HepG2 (cell line): ENCODE results near the gene VPREB3. TPM values are rescaled to one million over a fixed set of nuclear protein-coding genes. Genes with fewer than 3 reads are reported as not detected.

Experiments used
- BORCS8-MEF2B ChIP-seq: sonication (generic); formaldehyde crosslinking; IDR thresholded peaks from 2 replicates; pipeline ENCODE4 v1.8.0; 2022; ENCODE audit warnings: mild to moderate bottlenecking, missing genetic modification reagents
- CBX1 ChIP-seq: IDR thresholded peaks from one replicate; pipeline ENCODE4 v1.6.1; 2016; ENCODE audit warnings: antibody characterized with exemption, low read depth
- CENPBD1 ChIP-seq: sonication (generic); formaldehyde crosslinking; IDR thresholded peaks from 2 replicates; pipeline ENCODE4 v1.8.0; 2022; ENCODE audit warnings: missing genetic modification reagents, low read depth, mild to moderate bottlenecking, borderline replicate concordance
- CHCHD3 ChIP-seq: sonication (generic); formaldehyde crosslinking; IDR thresholded peaks from 2 replicates; pipeline ENCODE4 v1.8.0; 2022; ENCODE audit warnings: mild to moderate bottlenecking, missing genetic modification reagents, moderate library complexity
- E2F1 ChIP-seq: sonication (generic); formaldehyde crosslinking; IDR thresholded peaks from 2 replicates; pipeline ENCODE4 v1.5.0; 2020; ENCODE audit warnings: missing genetic modification reagents
- GATAD1 ChIP-seq: IDR thresholded peaks from 2 replicates; pipeline ENCODE4 v1.6.1; 2016; ENCODE audit warnings: missing genetic modification reagents, missing compliant biosample characterization
- JDP2 ChIP-seq: sonication (generic); formaldehyde crosslinking; IDR thresholded peaks from 2 replicates; pipeline ENCODE4 v1.8.1; 2022; ENCODE audit warnings: missing genetic modification reagents, borderline replicate concordance
- KDM6A ChIP-seq: IDR thresholded peaks from 2 replicates; pipeline ENCODE4 v1.6.1; 2016; ENCODE audit warnings: low read depth
- LCORL ChIP-seq, 2 experiments: fragments of 450-650 bp in 1 of 2; sonication (generic) in 1 of 2; formaldehyde crosslinking in 1 of 2; IDR thresholded peaks; 2 replicates each; pipeline versions ENCODE4 v1.5.0 to v1.6.1; 2017 to 2020; ENCODE audit warnings: antibody characterized with exemption in 1 of 2, missing genetic modification reagents in 1 of 2
- MBNL3 ChIP-seq: fragments of 250-450 bp; sonication (Bioruptor Pico); conservative IDR thresholded peaks from 2 replicates; pipeline ENCODE4 v1.8.0; 2022; ENCODE audit warnings: mild to moderate bottlenecking, inconsistent platforms
- MLX ChIP-seq: IDR thresholded peaks from 2 replicates; pipeline ENCODE4 v1.6.1; 2016
- PBX3 ChIP-seq: sonication (generic); formaldehyde crosslinking; IDR thresholded peaks from 2 replicates; pipeline ENCODE4 v1.8.1; 2023; ENCODE audit warnings: missing genetic modification reagents, inconsistent platforms, borderline replicate concordance
- PHB2 ChIP-seq: fragments of 450-650 bp; IDR thresholded peaks from 2 replicates; pipeline ENCODE4 v1.6.1; 2018; ENCODE audit not compliant: partially characterized antibody
- PHF21A ChIP-seq: sonication (generic); formaldehyde crosslinking; IDR thresholded peaks from 2 replicates; pipeline ENCODE4 v1.5.0; 2020; ENCODE audit warnings: mild to moderate bottlenecking, missing genetic modification reagents
- RELA ChIP-seq: sonication (generic); formaldehyde crosslinking; IDR thresholded peaks from 2 replicates; pipeline ENCODE4 v1.4.0; 2020; ENCODE audit warnings: missing genetic modification reagents
- SIX1 ChIP-seq: sonication (generic); formaldehyde crosslinking; IDR thresholded peaks from 2 replicates; pipeline ENCODE4 v1.4.0; 2020; ENCODE audit warnings: missing genetic modification reagents, borderline replicate concordance
- SOX13 ChIP-seq, 3 experiments: fragments of 450-650 bp in 1 of 3; sonication (generic) in 1 of 3; formaldehyde crosslinking in 1 of 3; IDR thresholded peaks in 2 of 3; conservative IDR thresholded peaks in 1 of 3; 2 replicates each; pipeline versions ENCODE4 v1.5.0 to v1.6.1; 2016 to 2020; ENCODE audit warnings: antibody characterized with exemption in 1 of 3, mild to moderate bottlenecking in 1 of 3, missing compliant biosample characterization in 1 of 3, missing genetic modification reagents in 1 of 3, moderate library complexity in 1 of 3
- ZBTB21 ChIP-seq: sonication (generic); formaldehyde crosslinking; IDR thresholded peaks from 2 replicates; pipeline ENCODE4 v1.4.0; 2020; ENCODE audit warnings: missing genetic modification reagents
- ZBTB46 ChIP-seq: sonication (generic); formaldehyde crosslinking; IDR thresholded peaks from 2 replicates; pipeline ENCODE4 v1.4.0; 2020; ENCODE audit warnings: mild to moderate bottlenecking, missing genetic modification reagents, borderline replicate concordance
- ZNF790 ChIP-seq: sonication (generic); formaldehyde crosslinking; IDR thresholded peaks from 2 replicates; pipeline ENCODE4 v1.8.0; 2022; ENCODE audit warnings: missing genetic modification reagents, mild to moderate bottlenecking, borderline replicate concordance
- ZSCAN25 ChIP-seq: sonication (generic); formaldehyde crosslinking; IDR thresholded peaks from 2 replicates; pipeline ENCODE4 v1.8.0; 2022; ENCODE audit warnings: mild to moderate bottlenecking, missing genetic modification reagents
- polyA plus RNA-seq, 8 experiments: library from polyadenylated mRNA; depleted of rRNA in 3 of 8; stranded (reverse) in 7 of 8; unstranded in 1 of 8; fragments of >200 nt; fragmentation: Illumina TruSeq in 4 of 8; extraction: Trizol in 4 of 8; gene quantifications; 2 replicates each; pipeline versions ENCODE4 v1.2.1 to v1.2.3, GENCODE V29; 2011 to 2016; ENCODE audit warnings: low read depth in 4 of 8, missing spikeins in 1 of 8, mixed read lengths in 1 of 8; ENCODE audit not compliant: insufficient read depth in 1 of 8
- total RNA-seq, 5 experiments: library from RNA; depleted of rRNA; stranded (reverse); fragments of >200 nt; fragmentation: Illumina TruSeq; extraction: Trizol; gene quantifications; 2 replicates each; pipeline ENCODE4 v1.2.3, GENCODE V29; 2016; ENCODE audit warnings: low read depth in 1 of 5

The VPREB3 gene
- total and polyA plus RNA-seq, 2 of the 13 experiments (the other 11 are each of a cell fraction or from before 2014, with no cell fraction given): 0.22 TPM; not detected in 1

- TF ChIP-seq PBX3 (CRISPR knock-in tag) (no peak), ZBTB21 (peak; percentile 69; the same call in 1 of the 2 replicates), RELA (CRISPR knock-in tag) (no peak), JDP2 (CRISPR knock-in tag) (no peak), MBNL3 (CRISPR knock-in tag) (no peak), MLX (CRISPR knock-in tag) (peak; percentile 37; the same call in 1 of the 2 replicates), E2F1 (CRISPR knock-in tag) (peak; percentile 91), CENPBD1 (no peak), PHF21A (CRISPR knock-in tag) (no peak), KDM6A (CRISPR knock-in tag) (no peak), SOX13 (IDR thresholded peaks at IDR 0.05) (no peak), SOX13 (CRISPR knock-in tag; conservative IDR thresholded peaks at IDR 0.05 in 1 of 2, IDR thresholded peaks at IDR 0.05 in 1 of 2) (peak in 1 of 2 experiments; percentile 52; a peak in 1 of 4 replicates), PHB2 (no peak), LCORL (IDR thresholded peaks at IDR 0.05) (no peak), LCORL (CRISPR knock-in tag; IDR thresholded peaks at IDR 0.05) (peak; percentile 80), CBX1 (no peak), ZSCAN25 (0 out of 2 replicates have a peak, but pooled peaks have one; percentile 57), SIX1 (no peak), CHCHD3 (CRISPR knock-in tag) (0 out of 2 replicates have a peak, but pooled peaks have one; percentile 37), ZNF790 (CRISPR knock-in tag) (0 out of 2 replicates have a peak, but pooled peaks have one; percentile 70), GATAD1 (CRISPR knock-in tag) (peak; percentile 84), BORCS8-MEF2B (CRISPR knock-in tag) (peak; percentile 89), ZBTB46 (CRISPR knock-in tag) (no peak)
Observed at GRCh38 chr22:23716811-23717801, 37.1 kb downstream of the VPREB3 start (continued).
